Transverse colon (tissue), 3 donors: ENCODE measurements around the gene NUP62.

Experiments
- CTCF ChIP-seq, 5 experiments: fragments of 200-600 bp in 3 of 5; fragments of 450-650 bp in 2 of 5; sonication (generic) in 3 of 5; IDR thresholded peaks; 1 replicate in 2 of 5; 2 replicates in 3 of 5; pipeline ENCODE4 v1.5.1; 2016 to 2017; ENCODE audit warnings: antibody characterized with exemption in 5 of 5, inconsistent platforms in 3 of 5, mild to moderate bottlenecking in 2 of 5, moderate library complexity in 1 of 5
- EP300 ChIP-seq: sonication (generic); formaldehyde crosslinking; IDR thresholded peaks from one replicate; pipeline ENCODE4 v1.6.1; 2017; ENCODE audit warnings: antibody characterized with exemption, low read depth
- POLR2A ChIP-seq: fragments of 450-650 bp; IDR thresholded peaks from one replicate; pipeline ENCODE4 v1.6.1; 2016; ENCODE audit warnings: antibody characterized with exemption, mild to moderate bottlenecking, moderate library complexity

GRCh38 chr19:49884760-49885159, 44.5 kb downstream of the NUP62 start:
- TF ChIP-seq CTCF (IDR thresholded peaks at IDR 0.05) (no peak), POLR2A (no peak), EP300 (no peak)
